ENCODE data around the gene SCUBE1.

Gene SCUBE1

DNA sequence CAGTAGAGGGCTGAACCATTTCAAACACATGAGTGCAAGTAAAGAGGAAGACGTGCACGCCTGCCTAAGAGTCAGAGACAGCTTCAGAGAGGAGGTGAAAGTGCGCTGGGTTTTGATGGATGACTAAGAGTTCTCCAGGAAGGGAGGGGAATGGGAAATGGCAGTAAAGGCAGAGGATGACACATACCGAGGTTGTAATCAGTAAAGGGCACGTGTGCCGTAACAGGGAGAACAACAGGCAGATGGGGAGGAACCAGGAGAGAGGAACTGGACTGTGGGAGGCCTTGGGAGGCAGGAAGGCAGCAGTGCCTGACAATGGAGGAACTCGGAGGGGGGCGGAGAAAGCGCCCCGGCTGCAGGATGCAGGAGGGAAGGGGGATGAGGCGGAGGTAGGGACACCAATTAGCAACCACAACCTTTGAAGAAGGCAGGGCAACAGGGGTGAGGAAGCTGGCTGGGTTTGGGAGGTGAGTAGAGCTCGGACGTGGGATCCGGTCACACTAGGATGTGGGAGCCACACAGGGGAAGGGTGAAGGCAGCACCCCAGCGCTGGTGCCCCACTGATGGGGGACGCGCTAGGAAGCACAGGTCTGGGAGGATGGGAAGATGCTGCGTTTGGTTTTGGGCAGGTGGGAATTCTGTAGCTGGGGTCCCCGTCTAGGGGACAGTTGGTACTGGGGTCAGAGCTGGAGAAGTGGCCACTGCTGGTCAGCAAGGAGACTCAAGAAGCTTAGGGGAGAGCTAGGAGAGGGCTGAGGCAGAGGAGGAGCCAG is 67.4 kb downstream of the SCUBE1 start:
- no peak for DNase-seq

DNA sequence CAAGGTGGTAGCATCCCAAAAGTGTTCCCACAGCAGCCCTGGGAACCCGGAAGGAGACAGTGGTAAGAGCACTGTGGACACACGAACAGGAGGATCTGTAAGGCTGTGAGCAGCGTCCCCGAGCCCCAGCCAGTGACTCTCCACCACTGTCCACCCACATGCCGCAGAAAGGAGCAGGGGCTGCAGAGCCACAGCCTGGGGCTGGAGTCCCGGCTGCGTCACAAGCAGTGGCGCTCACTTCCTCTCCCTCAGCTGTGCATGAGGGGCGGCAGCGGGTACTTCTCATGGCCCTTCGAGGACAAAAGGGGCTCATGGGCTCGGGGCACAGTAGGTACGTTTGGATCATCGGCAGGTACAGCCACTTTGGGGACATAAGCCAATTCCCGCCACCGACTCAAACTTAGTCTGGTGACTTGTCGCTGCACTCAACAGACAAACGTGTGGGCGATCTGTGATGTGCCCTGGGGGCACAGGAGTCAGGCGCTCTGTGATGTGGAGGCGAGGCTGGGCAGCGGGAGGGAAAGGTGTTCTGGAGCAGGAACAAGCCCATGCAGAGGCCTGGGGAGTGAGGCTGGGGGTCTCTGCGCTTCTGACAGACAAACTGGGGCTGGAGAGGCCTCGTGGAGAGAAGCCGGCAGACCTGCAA is 68.5 kb downstream of the SCUBE1 start:
- no peak for DNase-seq

DNA sequence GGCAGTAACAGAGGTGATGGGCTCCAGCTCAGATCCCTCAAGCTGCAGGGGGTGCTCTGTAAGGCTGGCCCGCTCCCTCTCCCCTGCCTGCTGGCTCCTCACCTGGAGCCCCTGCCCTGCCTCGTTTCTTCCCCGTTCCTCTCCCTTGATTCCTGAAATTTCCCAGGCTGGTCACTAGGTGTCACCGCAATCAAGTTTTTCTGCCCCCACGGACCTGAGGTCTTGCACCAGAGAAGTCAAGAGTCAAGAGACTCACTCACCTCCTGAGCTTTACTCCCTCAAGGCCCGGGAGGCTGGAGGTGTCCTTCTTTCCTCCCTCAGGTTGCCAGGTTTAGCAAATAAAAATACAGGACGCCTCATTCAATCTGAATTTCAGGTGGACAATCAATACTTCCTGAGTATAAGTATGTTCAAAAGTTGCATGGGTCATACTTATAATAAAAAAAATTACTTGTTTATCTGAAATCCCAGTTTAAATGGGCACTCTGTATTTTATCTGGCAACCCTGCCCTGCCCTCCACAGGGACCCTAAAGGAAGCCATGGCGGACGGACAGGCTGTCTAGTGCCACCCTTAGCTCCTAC is 69.2 kb downstream of the SCUBE1 start:
- peak; percentile 34 for DNase-seq

DNA sequence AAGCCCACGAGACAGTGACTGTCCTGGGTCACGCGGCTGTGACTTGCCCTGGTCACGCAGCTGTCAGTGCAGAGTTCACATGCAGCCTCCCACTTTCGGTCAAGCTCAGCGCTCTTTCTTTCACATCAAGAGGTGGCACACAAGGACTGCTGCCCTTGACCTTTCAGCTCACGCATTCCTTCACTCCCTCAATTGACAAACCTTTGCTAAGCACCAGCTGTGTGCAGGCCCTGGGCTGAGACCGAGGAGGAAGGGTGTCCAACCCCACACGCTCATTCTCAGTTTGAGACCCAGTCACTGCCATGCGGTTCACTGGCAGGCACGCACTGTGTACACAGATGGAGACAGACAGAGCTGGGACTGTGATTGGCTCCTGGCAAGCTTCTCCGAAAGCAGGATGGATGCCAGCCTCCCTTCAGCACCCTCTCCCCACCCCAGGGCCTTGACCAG is 70.3 kb downstream of the SCUBE1 start:
- DNase-seq, result no peak

DNA sequence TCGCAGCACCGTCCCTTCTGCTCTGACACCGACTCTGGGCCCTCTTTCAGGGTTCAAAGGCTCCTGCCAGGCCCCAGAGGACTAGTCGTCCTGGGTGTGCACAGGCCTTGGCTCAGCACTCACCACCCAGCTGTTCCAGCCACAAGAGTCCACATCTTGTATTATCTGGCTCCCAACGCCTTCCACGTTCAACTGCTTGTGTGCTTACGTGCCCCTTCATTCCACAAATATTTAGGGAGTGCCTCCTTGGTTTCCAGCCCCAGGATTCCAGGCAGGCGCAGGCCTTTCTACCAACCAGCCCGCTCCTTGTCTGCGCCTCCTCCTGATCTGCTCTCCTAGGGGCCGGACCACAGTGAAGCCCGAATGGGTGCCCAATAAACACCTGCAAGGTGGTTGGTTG is 70.9 kb downstream of the SCUBE1 start:
- DNase-seq, result no peak

DNA sequence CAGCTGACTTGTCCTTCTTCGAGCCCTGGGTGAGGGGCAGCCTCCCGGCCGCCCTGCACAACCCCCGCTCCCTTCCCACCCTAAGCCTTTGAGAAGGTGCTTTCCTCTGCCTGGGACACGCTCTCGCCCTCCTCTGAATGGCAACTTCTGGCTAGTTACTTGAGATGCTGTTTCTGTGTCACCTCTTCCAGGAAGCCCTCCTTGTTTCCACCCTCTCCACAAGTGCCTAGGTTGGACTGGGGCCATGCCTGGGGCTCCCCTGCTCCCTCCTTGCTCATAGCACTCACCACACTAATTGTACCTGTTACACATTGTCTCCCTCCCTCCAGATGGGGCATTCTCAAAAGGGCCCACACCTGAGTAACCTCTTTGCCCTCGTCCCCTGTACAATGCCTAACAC is 72.2 kb downstream of the SCUBE1 start:
- no peak for DNase-seq

DNA sequence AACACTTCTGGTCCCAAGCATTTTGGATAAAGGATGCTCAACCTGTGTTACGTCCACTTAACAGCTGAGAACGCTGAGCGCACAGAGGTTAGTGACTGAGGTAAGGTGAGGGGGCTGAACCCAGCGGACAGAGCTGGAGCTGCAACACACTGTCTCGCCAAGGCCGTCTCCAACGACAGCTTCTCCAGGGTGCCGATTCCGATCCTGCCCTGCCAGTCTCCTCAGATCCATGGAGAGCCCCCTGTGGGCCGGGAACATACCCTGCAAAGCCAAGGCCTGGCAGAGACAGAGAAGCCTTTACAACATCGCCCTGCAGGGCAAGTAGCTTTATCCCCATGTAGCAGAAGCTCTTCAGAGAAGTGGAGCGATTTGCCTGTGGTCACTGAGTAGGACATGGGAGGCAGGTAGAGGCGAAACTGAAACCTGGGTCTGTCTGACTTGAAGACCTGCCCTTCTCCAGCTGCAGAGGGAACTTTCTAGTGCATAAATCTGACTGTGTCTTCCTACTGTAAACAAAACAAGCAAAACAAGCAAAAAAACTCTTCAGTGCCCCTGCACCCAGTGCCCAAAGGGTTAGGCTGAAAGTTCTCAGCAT is 72.8 kb downstream of the SCUBE1 start:
- DNase-seq, result no peak

DNA sequence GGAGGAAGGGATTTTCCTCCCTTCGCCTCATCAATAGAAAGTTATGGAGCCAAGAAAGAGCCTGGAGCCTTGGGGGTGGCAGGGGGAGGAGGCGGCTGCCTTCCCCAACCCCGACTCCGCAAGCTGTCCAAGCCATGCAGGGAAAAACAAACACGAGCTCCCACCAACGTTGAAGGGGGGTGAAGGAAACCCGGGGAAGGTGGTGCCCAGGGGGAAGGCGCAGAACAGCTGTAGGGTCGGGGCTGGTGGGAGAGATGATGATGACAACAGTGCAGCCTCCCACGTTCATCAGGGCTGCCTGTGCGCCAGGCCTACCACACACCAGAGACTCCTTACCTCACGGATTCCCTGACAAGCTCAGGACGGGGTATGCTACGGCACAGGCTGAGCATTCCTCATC is 73.5 kb downstream of the SCUBE1 start:
- no peak for DNase-seq

DNA sequence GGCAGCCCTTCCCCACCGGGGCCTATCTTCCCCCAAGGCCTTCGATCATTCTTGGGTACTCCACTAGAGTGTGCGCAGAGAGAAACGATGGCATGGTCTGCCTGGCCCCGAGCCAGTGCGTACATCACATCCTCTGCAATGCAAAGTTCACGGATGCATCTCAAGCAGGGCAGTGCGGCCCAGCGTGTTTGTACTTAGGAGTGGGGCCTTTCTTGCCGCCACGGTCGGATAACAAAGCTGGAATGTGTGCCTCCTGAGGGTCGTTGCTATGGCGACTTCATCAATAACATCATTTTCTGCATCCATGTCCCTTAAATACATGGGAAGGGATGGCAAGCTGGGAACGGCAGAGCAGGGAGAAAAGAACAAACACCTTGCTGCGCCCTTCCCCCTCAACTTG is 73.9 kb downstream of the SCUBE1 start:
- no peak for DNase-seq

DNA sequence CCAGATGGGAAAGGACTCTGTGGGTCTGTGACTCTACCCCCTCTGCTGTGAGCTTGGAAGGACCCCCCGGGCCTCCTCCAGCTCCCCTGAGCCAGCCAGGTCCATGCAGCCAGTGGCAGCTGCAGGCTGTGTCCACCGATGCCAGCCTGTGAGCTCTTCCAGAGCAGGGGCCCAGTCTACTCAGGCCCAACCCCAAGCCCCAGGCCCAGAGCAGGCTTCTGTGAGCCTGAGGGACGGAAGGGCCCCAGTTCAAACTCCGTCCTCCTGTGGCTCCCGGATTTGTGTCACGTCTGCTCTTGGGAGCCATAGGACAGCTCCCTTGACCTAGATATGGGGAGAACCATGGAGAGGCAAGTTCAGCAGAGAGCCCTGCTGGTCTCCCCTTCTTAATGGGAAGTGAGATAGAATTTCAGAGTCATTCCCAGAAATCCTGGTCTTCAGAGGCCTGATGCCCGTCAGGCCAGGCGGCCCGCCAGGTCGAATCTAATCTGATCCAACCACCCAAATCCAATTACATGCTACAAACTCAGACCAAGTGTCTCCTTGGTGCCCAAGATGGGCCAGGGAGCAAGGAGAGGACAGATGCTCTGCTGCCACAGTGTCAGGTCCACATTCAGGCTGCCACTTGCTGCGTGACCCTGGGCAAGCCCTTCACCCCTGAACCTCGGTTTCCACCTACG is 75.1 kb downstream of the SCUBE1 start:
- no peak for DNase-seq

DNA sequence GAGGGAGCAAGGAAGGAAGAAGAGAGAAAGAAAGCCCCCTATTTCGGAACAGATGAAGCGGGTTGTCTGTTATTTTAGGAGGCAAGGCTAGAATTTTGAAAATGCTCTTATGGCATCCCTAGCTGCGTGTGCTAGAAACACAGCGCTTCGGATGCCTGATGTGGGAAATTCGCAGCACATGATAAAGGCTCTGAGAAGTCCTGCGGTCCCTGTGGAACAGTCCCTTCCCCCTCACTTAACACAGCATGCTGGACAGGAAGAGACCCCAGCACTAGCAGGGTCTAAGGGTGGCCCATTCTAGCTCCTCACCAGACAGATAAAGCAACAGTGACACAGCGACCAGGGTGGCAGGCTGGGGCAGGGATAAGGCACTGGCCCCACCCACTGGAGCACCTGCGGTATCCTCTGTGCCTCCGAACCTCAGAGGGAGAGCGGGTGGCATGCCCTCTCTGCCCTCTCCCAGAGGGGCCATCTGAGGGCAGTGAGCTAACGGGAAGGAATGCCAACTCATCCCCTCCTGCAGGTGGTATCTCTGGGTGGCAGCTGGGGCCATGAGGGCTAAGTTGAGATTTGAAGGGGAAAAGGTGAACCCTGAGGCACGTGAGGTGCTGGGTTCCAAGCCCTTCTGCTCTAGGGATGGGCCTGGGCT is 75.7 kb downstream of the SCUBE1 start:
- DNase-seq, result no peak

DNA sequence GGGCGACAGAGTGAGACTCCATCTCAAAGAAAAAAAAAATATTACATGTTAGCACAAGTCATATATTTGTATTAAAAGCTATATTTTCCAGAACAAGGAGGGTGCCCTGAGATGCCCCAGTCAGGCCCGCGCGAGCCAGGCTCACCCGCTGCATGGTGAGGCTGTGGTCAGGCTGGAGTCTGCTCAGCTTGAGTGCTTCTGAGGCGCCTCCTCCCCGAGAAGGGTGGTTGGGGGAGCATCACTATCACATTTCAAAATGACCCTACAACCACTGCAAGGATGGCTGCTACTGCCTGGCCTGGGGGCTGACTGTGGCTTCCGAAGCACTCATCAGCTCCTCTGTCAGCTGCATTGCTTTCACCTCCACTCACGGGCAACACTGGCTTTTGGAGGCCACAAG is 77.1 kb downstream of the SCUBE1 start:
- no peak for DNase-seq

DNA sequence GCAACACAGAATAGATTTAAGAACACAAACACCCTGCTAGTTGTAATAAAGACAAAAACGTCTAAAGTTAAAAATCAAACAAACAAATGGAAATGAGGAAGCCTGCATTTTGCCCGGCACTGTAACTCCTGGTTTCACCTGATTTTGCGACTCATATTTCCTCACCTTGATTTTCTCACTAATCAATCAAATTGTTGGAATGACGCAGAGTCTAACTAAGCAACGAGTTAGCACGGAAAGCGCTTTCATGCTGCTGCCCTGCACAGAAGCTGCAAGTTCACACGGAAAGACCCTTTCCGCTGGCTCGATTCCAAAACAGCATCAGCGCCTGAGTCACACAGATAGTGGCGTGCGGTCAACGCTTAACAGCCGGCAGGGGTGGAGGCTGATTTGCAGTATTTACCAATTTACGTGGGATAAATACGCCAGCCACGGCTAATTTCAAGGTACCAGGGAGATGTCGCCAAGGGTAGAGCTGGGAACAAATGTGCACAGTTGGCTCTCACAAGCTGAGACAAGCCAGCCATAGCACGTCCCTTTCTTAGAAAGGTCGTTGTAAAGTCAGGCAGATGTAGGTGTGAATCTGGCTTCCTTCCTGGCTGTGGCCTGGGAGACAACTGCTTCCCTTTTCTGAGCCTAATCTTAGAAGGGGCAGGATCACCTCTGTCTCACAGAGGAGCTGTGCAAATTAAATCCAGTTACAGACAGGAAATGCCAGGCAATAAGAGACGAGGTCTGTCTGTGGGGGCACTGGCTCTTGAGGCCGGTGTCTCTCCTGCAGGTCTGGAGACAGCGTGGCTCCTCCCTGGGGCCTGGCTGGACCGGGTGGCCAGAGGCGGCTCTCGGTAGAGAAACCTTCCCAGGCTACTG is 79.3 kb downstream of the SCUBE1 start:
- DNase-seq, result peak; percentile 88

DNA sequence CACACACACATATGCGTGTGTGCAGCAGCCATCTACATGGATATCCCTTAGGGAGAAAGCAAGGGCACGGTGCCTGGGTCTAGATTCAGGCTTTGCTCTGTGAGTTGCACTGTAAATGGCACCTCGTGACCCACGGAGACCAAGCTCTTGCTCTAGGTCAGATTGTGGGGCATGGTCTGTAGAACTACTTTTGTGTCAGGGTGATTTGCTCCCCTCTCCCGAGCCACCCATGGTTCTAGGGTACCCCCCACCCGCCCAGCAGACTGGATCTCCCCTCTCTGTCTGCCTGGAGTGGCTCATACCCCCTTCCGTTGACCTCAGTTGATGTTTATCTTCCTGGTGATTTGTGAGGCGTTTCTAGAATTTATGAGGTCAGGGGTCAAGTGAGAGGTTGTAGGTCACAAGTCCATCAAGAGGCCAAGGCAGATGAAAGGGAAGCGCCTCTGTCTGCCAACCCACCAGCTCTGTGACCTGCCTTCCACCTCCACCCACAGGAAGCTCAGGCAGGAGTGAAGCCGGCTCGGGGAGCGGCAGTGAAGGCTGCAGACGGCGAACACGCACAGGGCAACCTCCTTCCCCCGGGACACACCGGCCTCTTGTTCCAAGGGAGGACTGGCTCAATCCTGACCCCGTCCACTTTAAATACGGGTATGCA is 80.1 kb downstream of the SCUBE1 start:
- peak; percentile 55 for DNase-seq

DNA sequence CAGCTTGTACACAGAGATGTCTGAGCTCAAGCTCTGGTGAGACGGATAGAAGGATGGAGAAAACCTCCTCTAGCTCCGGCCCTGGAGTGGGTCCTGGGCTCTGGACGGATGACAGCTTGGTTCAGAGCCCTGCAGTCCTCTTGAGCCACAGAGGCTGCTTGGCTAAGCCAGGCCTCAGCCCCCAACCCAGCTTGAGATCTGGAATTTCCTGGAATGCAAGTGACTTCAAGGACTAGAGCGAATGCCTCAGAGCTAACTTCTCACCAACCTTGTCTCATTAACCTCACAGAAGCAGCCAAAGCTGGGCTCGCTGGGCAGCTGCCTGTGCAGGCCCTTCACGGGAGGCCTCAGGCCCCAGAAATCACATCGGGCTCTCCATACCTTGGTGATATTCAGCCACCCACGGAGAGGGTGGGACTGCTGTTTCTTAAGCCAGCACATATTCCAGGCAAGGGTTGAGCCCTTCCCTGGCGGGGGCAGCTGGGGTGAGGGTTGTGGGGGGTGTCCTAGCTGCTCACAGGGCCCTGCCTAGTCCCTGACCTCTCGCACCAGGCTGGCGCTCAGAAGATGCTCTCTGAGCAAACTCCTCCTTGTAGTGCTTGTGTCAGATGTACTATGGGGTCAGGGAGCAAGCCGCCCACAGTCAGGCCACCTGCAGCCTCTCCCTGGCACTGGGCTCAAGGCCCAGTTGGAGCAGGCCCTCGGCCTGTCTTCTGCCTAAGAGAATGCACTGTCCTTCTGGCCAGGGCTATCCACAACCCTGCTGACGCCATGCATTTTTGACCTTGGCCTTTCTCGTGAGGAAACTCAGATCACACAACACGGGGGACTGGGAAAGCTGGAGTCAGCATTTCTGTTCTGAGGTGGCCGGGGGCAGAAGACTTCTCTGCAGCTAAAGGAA is 82.6 kb downstream of the SCUBE1 start:
- no peak for DNase-seq

DNA sequence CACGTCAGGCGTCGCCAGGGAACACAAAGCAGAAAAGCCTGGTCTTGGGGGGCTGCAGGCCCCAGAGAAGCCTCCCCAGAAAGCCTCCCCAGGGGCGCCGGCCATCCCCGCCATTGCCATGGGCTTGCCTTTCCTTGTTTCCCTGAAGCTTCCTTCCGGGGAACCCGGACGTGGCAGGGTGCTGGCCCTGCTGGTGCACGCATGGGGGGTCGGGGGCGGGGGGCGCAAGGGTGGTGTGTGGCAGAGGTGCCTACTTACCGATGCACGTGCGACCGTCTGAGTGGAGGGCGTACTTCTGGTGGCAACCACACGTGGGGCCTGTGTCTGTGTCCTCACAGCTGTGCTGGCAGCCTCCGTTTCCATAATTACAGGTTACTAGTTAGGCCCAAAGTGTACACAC is 85.2 kb downstream of the SCUBE1 start:
- no peak for DNase-seq

DNA sequence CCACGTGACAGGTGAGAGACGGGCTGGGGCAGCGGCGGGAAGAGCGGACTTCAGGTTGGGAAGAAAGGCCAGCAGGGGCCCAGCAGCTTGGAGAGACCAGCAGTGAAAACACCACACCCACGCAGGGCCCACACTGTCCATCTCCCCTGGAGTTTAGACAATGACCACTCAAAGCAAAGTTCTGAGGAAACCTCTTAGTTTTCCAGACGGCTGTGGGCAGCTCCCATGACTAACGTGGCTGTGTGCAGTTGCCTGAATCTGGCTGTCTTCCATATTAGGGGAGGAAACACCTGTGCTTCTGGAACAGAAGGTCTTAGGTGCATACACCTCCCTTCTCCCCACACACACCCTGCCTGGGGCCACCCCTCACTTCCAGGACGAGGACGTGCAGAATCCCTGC is 85.6 kb downstream of the SCUBE1 start:
- DNase-seq, result no peak

DNA sequence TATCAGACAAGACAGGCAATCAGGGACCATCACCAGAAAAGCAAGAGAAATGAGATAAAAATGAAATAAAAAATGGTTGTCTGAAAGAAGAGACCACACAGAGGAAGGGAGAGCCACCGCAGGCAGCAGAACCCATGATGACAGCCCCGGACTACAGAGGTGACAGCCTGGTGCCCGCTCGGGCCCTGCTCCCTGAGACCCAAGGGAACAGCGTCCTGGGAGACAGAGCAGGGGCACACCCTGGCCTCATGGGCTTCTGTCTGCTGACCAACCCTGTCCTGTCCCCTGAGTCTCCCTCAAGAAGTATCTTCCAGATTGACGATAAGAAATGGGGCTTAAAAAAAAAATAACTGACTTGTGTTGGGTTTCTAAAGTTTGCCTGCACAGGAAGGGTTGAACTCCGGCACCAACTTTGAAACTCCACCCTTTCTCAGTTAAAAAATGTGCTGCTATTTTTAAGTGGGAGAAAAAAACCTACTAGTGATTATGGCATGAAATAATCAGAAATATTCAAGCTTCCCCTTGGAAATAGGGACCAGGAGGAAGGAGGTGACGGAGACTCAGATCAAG is 86.1 kb downstream of the SCUBE1 start:
- no peak for DNase-seq

DNA sequence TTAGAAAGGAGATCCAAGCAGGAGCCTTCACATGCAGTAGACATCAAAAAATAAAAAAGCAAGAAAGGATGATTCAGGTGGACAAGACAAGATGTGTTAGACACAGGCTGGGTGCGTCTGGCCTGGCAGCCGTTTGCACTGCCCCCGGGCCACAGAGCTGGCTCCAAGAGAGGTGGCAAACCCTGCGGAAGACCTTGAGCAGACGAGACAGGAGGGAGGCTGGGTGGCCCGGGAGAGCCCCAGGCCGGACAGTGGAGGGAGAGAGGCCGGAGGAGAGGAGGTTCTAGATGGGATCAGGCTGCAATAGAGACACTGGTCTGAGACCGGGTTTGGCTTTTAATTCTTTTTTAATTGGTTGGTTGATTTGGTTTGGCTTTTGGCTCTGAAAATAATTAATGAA is 86.6 kb downstream of the SCUBE1 start:
- no peak for DNase-seq

DNA sequence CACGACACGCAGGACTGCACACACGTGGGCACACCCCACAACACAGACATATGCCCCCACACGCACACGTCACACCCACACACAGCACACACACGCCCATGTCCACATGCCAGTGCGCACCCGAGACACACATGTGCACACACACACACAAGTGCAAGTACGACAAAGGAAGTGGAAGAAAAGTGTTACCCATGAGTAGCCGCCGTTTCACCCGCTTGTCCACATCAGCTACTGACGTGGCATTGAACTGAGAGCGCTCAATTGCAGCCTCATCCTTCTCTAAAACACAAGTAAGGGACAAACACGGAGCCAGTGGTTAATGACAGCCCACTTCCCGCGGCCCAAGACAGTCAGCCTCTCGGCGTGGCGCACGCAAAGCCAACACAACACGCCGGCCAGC is 87.9 kb downstream of the SCUBE1 start:
- DNase-seq, result no peak

All from activated gamma-delta T cell treated with Interleukin-2 at 50 U/mL for 16 hours (primary cell).